HG02571 (cell line): Measurements from ENCODE around the gene SMARCAL1.
"Not testable (repeated sequence)": the region's sequence is repeated elsewhere in the genome, so short reads cannot be mapped to it uniquely, and the experiment has no call there.

Experiments used
- ATAC-seq: cut with Tn5 transposase; IDR thresholded peaks from one replicate; pipeline ENCODE4 v1.9.1; 2021; ENCODE audit warnings: mild to moderate bottlenecking, moderate library complexity; ENCODE audit not compliant: unreplicated experiment

The SMARCAL1 gene

DNA sequence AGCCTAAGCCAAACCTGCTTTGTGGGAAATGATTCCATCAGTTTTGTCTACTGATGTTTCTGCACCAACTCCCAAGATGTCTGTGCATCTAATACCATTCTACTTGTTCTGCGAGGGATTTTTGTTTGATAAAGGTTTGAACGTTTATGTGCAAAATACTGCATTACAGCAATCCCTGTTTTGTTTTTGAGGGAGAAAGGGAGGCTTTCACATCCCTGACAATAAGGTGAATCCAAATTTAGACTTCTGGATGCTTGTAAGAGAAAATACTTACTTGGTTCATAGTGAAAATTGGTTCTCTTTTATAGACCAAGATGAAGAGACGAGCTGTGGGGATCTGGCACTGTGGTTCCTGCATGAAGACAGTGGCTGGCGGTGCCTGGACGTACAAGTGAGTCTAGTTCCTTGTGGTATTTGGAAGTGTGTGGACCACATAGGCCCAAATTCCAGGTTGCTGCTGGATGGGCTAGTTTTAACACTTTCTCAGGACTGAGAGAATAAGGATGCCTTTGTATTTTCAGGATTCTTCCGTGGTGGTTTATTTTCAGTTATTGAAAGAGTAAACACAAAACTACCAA is 87.4 kb downstream of the SMARCAL1 start:
- no peak for ATAC-seq

DNA sequence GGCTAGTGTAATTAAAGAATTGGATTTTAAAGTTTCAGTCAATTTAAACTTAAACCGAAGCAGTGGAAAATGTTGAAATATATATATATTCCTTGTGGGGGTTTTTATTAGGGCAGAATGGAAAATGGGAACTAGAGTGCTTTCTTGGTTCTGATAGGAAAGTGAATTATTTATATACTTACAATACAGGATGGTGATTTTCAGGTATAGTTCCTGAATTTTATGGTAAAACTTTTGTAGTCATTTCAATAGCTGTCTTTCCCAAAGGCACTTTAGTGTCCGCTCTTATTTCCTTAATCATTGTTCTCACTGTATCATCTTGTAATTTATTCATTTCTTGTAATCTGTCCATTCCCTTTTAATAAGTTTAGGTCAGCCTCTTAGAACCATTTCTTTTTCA is 88.3 kb downstream of the SMARCAL1 start:
- no peak for ATAC-seq

DNA sequence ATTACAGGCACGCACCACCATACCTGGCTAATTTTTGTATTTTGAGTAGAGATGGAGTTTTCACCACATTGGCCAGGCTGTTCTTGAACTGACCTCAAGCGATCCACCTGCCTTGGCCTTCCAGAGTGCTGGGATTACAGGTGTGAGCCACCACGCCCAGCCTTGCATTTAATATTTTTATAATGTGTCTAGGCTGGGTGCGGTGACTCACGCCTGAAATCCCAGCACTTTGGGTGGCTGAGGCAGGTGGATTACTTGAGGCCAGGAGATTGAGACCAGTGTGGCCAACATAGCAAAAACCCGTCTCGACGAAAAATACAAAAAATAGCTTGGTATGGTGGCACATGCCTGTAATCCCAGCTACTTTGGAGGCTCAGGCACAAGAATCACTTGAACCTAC is 89.6 kb downstream of the SMARCAL1 start:
- no peak for ATAC-seq

DNA sequence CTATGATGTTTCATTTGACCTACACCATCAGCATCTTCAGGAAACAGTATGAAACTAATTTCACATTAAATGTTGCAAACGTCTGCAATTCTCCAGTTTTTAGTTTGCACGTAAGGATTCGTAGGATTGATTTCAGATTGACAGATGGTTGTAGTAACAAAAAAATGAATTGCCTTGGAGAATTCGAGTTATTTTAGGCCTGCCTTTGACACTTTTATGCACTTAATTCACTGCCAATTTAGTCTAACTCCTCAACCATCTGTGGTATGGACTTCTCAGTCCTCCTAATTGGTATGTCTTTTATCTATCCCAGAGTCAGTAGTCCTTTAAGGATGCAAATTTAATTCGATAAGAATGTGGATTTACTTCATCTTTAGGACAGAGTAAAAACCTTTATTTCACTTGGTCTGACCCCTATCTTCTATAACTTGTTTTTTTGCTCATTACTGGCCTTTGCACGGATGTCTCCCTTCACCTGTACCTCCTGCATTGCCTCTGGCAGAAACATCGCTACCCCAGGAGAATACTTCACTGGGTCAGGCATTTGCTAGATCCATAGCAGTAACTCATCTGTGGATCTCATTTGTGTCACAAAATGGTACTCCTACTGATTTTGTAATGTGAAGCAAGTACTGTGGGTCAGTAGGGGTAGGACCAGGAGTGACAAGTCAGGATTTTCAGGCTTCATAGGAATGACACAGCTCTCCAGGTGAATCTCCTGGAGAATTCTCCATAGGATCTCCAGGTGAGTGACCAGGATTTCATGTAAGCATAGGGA is 90.3 kb downstream of the SMARCAL1 start:
- no peak for ATAC-seq

- no peak for ATAC-seq
Measured at GRCh38 chr2:216503159-216503629, 90.9 kb downstream of the SMARCAL1 start.

- no peak for ATAC-seq
Measured at GRCh38 chr2:216503697-216504375, 91.6 kb downstream of the SMARCAL1 start.

- ATAC-seq = no peak
Measured at GRCh38 chr2:216504376-216504762, 92.1 kb downstream of the SMARCAL1 start.

DNA sequence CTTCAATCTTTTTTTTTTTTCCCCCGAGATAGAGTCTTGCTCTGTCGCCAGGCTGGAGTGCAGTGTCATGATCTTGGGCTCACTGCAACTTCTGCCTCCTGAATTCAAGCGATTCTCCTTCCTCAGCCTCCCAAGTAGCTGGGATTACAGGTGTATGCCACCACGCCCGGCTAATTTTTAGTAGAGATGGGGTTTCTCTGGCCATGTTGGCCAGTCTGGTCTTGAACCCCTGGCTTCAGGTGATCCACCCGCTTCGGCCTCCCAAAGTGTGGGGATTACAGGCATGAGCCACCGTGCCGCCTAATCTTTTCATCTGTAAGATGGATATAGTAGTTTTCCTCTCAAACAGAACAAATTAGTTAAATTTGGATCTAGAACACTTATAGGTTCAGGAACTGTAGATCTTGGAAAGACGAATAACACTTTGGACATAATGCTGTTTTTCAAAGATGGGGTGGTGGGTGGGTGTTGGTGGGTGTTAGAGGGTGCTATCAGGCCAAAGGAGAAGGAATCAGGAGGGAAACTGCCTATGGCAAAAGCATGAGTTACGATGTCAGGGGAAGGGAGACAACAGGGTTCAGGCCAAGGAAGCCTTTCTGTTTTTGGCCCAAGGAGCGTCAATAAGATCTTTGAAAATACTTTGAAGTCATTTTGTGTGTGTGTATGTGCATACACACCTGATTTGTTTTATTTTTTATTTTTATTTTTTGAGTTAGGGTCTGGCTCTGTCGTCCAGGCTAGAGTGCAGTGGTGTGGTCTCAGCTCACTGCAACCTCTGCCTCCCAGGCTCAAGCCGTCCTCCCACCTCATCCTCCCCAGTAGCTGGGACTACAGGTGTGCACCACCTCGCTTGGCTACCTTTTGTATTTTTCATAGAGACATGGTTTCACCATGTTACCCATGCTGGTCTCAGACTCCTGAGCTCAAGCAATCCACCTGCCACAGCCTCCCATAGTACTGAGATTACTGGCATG is 93.1 kb downstream of the SMARCAL1 start:
- no peak for ATAC-seq

GRCh38 chr2:216507220-216508160 is 95.2 kb downstream of the SMARCAL1 start:
- no peak for ATAC-seq

DNA sequence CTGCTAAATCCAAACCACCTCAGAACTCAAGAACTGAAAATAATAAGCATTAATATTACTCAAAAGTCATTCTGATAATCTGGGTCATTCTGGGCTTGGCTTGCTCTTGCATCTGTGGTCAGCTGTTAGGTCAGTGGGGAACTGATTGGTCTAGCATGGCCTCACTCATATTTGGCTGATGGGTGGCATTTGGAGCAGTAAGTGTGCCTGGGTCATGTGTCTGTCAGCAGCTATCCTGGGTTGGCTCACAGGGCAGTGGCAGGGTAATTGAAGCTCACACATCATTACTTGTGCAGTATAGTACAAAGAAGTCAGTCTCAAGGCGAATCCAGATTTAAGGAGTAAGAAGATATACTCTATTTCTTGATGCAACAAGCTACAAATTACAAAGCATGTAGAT is 95.9 kb downstream of the SMARCAL1 start:
- ATAC-seq = no peak

DNA sequence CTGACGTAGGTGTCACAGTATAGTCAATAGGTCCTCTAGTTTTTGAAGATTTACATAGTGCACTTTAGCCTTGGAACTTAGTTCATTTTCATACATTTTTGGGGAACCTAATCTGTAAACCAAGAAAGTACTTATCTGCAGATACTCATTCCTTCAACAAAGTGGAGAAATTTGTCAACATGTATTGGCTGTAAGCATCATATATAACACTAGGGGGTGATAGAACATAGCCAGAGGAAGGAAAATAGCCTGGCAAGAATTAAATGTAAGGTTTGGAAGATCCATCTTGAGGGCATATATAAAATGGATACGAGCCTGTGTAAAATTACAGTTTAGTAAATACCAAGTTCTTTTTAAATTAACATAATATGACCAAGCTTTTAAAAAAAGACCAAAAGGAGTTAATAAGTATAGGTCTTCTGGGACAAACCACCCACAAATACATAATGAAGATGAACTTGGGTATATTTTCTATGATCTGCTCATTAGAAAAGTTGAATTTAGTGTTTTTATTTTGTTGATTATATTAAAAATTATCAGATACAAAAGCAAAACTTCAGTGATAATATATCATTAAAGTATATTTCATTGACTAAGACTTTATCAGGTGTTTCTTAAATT is 104.6 kb downstream of the SMARCAL1 start:
- ATAC-seq = no peak

GRCh38 chr2:216517447-216518225 is 105.4 kb downstream of the SMARCAL1 start:
- no peak for ATAC-seq

- ATAC-seq = not testable (repeated sequence)
Measured at GRCh38 chr2:216518566-216519119, 106.4 kb downstream of the SMARCAL1 start.

- ATAC-seq = no peak
Measured at GRCh38 chr2:216519154-216519762, 107.0 kb downstream of the SMARCAL1 start.

GRCh38 chr2:216520112-216520511 is 107.8 kb downstream of the SMARCAL1 start:
- no peak for ATAC-seq

DNA sequence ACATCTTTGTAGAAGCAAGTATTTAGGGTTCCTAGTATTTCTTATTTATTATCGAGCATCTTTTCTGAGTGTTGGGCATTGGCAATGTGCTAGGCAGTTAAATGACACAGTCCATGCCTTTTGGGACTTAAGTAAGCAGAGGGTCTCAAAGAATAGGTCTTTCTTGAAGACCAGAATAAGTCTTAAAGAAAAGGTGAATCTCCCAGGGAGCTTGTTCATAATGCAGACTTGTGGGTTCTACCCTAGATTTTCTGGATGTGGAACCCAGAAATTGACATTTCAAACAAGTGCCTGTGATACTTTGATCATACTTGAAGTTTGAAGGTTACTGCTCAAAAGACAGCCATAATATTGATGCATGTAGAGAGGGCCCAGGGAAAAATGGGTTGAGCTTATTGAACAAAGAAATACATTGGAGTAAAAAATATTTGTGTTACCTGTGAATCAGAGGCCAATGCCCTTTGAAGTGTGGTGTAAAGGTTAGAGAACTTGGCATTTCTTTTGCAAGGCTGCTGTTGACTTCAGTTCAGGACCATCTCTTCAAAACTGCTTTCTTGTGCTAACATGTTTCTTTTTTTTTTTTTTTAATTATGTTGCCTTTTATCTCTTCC is 110.7 kb downstream of the SMARCAL1 start:
- no peak for ATAC-seq

- ATAC-seq = no peak
Measured at GRCh38 chr2:216525972-216526371, 113.7 kb downstream of the SMARCAL1 start.
